HG03558 (cell line): ENCODE data around the gene KRTAP12-4.
"Not testable (repeated sequence)": the region's sequence is repeated elsewhere in the genome, so short reads cannot be mapped to it uniquely, and the experiment has no call there.

ENCODE experiments used
- ATAC-seq: cut with Tn5 transposase; IDR thresholded peaks from one replicate; pipeline ENCODE4 v1.9.1; 2021; ENCODE audit warnings: moderate number of reproducible peaks; ENCODE audit not compliant: unreplicated experiment; ENCODE audit errors: extremely low read depth

Gene KRTAP12-4

DNA sequence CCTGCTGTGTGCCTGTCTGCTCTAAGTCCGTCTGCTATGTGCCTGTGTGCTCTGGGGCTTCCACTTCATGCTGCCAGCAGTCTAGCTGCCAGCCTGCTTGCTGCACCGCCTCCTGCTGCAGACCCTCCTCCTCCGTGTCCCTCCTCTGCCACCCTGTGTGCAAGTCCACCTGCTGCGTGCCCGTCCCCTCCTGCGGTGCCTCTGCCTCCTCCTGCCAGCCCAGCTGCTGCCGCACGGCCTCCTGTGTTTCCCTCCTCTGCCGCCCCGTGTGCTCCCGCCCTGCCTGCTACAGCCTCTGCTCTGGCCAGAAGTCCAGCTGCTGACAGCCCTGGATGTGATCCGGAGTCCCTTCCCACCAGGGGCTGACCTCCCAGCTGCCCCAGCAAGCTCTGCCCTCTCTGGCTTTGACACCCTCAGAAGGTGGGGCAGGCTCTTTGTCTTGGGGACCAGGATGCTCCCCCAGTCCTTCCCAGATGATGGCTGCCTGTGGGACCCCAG lies 16.6 kb downstream of the KRTAP12-4 start:
- ATAC-seq = not testable (repeated sequence)

DNA sequence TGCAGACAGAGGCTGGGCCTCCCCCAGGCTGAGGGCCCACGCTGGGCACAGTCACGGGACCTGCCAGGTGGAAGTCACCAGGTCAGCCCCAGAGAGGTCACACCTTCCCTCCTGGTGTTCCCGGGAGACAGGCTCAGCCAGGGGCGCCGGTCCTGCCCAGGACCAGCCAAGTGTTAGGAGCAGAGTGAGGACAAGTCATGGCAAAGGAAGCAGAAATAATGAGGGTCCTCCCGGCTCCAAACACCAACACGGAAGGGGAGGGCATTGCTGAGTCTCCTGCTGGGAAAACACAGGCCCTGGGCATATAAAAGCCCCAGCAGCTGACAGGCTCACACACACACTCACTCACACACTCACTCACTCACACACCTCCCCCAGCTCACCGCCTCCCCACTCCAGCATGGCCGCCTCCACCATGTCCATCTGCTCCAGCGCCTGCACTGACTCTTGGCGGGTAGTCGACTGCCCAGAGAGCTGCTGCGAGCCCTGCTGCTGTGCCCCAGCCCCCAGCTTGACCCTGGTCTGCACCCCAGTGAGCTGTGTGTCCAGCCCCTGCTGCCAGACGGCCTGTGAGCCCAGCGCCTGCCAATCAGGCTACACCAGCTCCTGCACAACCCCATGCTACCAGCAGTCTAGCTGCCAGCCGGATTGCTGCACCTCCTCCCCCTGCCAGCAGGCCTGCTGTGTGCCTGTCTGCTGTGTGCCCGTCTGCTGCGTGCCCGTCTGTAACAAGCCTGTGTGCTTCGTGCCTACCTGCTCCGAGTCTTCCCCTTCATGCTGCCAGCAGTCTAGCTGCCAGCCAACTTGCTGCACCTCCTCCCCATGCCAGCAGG lies 17.2 kb downstream of the KRTAP12-4 start, which contains the start of gene KRTAP10-10:
KRTAP10-10 (plus strand) TSS at position 339 of the 833 bp plus-strand sequence; CDS start at position 401, 62 bp downstream.
- no peak for ATAC-seq

DNA sequence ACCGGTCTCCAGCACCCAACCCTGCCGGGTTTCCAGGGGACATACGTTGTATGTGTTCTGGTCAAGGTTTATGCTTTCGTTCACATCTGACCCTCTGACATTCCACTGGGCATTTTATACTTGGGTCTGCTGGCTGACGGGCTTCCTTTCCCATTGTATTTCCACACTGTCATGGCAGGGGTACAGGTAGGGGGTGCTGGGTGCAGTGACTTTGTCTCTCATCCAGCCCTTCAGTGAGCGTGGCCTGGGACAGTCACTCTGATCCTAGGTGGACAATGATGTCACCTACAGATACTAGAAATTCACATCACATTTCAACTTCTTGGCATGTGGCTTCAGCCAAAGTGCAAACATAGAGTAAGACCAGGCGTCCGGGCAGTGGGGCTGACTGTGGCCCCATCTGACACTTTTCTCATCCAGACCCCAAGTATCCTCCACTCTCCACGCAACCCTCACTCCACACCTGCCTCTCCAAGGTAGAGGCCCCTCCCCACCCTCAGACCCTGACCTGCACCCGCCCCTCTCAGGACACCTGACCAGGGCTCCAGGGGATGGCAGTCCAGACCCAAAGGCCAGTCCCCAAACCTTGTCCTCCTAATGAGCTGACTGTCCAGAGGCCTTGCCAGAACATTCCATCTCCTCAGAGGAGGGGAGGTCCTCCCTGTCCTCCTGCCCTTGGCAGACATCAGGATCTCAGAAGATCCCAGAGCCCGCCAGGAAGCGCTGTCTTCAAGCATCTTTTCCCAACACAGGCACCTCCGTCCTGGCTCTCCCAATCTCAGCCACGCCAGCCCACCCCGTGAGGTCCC lies 18.0 kb downstream of the KRTAP12-4 start:
- no peak for ATAC-seq

DNA sequence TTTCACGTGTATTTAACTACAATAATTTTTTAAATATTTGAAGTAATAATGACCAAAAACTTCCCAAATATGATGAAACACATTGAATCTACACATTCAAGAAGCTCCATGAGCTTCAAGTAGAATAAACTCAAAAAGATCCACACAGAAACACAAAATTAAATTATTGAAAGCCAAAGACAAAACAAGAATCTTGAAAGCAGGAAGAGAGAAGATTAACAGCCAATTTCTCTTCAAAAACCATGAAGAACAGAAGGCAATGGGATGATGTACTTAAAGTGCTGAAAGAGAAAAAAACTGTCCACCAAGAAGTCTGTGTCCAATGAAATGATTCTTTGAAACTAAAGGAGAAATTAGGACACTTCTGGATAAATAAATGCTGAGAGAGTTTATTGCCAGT lies 22.4 kb downstream of the KRTAP12-4 start:
- ATAC-seq = no peak

DNA sequence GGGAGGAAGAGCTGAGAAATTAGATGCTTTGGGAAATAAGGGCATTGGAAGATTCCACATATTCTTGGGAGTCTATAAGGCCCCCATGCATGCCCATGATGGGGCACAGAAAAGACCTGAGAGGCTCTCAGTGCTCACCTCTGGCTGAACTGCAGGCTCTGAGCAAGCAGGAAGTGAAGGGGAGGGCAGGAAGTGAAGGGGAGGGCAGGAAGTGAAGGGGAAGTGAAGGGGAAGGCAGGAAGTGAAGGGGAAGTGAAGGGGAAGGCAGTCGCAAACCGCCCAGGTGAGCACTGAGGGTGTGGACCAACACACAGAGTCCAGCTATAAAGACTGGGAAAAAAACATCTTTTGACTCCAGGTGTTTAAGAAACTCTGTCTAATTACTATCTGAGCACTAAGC lies 24.0 kb downstream of the KRTAP12-4 start:
- ATAC-seq = no peak

DNA sequence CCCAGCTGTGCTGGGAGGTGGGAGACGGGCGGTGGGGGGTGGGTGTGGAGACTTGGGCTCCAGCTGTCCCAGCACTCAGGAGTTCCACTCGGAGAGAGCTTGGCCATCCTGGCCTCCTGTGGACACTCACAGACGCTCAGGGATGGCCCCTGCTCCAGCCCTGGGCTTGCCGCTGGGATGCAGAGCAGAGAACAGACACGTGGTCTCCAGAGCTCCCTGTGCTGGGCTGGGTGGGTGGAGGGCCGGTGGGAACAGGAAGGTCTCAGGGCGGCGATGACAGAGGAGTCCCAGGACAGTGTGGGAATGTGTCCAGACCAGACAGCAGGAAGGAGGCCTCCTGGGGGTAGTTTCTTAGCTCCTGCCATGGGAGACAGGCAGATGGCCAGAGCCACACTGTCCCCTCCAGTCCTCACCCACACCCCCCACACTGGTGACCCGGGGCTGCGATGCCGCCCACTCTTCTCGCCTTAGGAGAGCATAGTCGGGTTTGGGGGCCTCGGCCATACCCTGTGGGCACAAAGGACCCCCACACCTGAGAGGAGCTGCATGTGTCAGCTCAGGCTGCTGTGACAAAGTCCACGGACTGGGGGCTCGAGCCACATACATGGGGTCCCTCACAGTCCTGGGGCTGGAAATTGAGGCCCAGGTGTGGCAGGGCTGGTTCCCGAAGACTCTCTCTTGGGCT lies 25.6 kb downstream of the KRTAP12-4 start:
- no peak for ATAC-seq

DNA sequence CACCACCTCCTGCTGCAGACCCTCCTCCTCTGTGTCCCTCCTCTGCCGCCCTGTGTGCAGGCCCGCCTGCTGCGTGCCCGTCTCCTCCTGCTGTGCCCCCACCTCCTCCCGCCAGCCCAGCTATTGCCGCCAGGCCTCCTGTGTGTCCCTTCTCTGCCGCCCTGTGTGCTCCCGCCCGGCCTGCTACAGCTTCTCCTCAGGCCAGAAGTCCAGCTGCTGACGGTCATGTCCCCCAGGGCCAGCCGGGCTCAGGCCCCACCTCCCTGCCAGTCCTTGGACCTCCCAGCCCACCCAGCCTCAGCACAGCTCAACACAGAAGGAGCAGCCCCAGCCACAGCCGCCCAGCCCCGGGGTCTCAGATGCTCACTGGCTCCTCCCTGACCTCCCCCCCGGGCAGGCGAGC lies 26.6 kb downstream of the KRTAP12-4 start:
- ATAC-seq = not testable (repeated sequence)

DNA sequence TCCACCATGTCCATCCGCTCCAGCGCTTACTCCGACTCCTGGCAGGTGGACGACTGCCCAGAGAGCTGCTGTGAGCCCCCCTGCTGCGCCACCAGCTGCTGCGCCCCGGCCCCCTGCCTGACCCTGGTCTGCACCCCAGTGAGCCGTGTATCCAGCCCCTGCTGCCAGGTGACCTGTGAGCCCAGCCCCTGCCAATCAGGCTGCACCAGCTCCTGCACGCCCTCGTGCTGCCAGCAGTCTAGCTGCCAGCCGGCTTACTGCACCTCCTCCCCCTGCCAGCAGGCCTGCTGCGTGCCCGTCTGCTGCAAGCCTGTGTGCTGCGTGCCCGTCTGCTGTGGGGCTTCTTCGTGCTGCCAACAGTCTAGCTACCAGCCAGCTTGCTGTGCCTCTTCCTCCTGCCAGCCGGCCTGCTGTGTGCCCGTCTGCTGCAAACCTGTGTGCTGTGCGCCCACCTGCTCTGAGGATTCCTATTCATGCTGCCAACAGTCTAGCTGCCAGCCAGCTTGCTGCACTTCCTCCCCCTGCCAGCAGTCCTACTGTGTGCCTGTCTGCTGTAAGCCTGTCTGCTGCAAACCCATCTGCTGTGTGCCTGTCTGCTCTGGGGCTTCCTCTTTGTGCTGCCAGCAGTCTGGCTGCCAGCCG lies 27.2 kb downstream of the KRTAP12-4 start:
- ATAC-seq = not testable (repeated sequence)

DNA sequence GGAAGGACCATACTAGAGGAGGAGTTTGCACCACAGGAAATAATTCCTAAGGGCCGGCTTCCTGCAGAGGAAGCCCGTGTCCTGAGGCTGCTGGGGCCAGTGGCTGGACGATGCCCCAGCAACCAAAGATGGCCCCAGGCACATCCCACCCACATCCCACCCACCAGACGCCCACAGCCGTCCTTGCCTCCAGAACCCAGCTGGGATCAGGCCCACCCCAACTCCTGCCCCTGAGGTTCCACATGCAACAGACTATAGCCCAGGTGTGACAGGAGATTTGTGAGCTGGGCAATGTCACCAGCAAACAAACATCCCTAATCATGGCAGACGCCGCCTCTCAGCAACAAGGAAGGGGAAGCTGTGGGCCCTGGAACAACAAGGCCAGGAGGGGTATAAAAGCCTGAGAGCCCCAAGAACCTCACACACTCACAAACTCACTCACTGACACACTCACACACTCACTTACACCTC lies 27.8 kb downstream of the KRTAP12-4 start, which contains the start of gene KRTAP10-9:
KRTAP10-9 (plus strand) TSS at position 421 of the 471 bp plus-strand sequence. CDS start 79 bp downstream, outside the sequence.
- no peak for ATAC-seq

DNA sequence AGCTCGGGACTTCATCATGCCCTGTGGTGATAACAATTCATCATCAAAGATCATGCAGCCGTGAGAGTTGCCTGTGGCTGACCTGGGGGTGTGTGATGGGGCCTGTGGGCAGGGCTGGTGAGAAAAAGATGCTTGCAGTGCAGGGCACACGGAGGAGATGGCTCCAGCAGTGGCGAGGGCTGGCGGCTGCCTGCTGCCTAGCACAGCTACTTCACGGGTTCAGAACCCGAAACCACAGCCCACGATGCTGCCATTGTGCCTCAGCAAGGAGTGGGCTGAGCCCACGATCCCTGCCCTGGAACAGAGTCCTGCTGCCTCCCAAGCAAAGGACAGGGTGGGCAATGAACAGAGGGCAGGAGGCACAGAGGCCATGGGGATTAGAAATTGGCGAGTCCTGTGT lies 28.2 kb downstream of the KRTAP12-4 start:
- ATAC-seq = no peak

DNA sequence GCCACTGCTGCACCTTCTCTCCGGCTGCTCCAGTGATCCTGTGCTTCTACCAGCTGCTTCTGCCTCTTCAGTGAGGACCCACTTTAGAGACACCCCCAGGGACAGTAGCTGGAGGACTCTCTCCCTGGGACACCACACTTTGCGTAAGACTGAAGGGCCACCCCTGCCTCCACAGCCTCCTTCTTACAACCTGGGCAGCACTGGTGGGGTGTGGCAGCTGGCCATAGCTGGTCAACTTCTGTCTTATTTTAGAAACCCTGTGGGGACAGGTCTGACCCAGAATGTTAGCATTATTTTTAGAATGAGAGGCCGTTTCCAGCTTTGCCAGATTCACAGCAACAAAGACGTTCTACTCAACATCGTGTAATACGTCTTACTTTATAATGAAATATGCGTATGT lies 28.7 kb downstream of the KRTAP12-4 start:
- no peak for ATAC-seq

DNA sequence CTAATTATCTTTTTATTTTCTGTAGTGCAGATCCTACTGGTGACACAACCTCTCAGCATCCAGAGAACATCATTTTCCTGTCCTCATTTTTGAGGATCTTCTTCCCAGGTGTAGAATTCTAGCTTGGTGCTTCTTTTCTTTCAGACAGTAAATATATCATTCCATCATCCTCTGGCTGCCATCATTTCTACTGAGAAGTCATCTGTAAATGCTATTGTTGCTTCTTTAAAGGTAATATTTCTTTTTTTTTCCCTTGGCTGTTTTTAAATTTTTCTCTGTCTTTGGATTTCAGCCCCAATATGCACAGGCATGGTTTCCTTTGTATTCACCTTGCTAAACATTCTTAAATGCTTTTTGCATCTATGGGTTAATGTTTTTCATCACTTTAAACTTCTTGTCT lies 30.9 kb downstream of the KRTAP12-4 start:
- ATAC-seq = no peak

DNA sequence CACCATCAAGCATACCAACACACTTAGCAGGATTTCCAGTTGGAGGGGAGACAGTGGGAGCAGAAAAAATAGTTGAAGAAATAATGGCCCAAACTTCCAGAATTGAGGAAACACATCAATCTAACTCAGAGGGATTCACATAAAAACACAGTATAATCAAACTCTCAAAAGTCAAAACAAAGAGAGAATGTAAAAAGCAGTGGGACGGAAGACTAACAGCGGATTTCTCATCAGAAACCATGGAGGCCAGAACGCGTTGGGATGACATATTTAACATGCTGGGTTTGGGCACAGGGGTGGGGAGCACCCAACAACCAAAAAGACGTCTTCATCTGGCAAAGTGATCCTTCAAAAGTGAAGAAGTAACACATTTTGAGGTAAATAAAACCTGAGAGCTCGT lies 34.6 kb downstream of the KRTAP12-4 start:
- no peak for ATAC-seq

DNA sequence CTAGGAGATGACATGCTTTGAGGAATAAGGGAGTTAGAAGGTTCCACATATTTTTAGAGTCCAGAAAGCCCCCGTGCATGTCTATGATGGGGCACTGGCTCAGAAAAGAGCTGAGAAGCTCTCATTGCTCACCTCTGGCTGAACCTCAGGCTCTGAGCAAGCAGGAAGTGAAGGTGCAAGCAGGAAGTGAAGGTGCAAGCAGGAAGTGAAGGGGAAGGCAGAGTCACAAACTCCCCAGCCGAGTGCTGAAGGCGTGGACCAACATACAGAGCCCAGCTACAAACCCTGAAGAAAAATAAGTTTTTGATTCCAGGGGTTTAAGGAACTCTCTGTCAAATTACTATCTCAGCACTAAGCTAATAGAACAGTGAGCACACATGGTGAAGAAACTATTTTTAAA lies 35.5 kb downstream of the KRTAP12-4 start:
- ATAC-seq = no peak

DNA sequence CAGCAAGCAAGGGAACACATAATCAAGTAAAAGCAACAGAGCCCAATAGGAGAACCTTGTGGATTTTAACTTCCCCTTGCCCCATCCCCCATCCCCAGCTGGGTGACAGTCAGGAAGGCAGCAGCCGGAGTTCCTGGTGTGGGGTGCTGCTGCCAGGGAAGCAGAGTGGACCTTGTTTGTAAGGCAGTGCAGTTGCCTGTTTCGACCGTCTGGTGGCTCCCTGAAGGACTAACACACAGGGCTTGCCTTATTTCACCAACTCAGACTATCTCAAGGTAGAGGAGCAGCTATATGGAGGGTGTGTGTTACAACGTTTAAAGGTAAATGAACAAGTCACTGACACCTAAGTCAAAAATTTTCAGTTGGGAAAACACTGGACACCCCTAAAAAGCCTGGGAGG lies 36.0 kb downstream of the KRTAP12-4 start:
- no peak for ATAC-seq

DNA sequence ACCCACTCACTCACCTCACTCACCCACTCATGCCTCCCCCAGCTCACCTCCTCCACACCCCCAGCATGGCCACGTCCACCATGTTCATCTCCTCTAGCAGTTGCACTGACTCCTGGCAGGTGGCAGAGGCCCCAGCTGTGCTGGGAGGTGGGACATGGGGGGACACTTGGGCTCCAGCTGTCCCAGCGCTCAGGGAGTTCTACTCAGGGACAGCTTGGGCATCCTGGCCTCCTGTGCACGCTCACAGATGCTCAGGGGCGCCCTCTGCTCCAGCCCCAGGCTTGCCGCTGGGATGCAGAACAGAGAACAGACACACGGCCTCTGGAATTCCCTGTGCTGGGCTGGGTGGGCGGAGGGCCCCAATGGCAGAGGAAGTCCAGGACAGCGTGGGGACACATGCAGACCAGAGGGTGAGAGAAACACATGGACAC lies 37.4 kb downstream of the KRTAP12-4 start:
- ATAC-seq = no peak

DNA sequence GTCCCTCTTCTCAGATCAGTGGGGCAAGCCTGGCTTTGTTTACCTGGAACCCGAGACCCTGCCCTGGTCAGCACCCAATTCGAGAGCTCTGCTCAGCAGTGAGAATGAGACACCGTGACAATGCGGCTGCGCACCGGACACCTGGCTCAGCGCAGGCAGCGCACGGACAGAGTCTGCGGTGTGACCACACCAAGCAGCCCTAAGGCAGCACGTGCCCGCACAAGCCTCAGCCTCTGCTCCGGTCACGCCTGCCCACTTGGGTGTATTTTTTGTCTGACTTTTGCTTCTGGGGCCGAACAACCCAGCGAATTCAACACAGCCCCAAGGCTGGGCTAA lies 37.9 kb downstream of the KRTAP12-4 start:
- ATAC-seq = no peak

DNA sequence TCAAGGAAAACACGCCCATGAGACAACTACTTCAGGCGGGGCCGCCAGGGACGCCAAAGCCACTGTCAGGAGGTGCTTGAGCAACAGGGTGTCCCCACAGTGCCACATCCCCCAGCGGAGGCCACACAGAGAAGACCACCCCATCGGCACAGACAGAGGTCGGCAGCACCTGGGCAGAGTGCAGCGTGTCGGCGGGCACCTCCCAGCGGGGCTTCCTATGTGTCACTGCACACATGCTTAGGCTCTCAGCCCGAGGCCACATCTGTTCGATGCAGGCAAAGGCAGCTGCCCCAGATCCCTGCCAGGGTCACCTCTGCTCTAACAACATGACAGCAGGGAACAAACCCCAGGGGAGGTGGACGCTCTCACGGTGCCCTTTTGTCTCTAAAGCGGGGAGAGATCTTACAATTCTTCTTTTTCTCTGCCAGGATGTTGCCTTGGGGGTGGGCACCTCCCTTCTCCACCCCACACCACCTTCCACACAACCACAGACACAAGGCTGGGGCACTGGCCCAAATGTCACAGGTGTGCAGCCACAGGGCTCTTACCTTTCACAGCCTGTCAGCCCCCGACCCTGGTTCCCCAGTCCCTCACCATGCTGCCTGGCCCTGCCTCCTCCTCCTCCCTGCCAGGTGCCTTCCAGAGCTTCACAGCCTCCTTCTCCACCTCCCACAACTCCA lies 38.4 kb downstream of the KRTAP12-4 start:
- no peak for ATAC-seq

DNA sequence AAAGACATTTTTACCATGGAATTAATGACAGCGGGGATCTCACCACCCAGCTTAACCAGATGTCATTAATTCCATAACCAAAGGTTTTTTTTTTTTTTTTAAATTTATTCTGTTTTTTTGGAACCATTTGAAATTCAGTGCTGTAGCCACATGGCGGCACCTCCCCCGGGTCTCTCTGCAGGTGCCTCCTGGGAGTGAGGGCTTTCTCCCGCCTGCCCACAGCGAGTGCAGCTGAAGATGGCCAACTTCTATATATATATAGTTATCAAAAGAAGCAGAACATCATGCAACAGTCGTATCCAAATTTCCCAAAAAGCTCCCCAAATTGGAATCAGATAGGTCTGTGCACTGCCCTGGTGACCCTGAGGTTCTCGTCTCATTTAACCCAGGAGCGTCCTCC lies 39.0 kb downstream of the KRTAP12-4 start:
- no peak for ATAC-seq
